ENCODE measurements around the gene ANKRD34B. TPM values are rescaled to one million over a fixed set of nuclear protein-coding genes. Genes with fewer than 3 reads are reported as not detected.

ANKRD34B gene
- total RNA-seq, 1 experiment from 2014 or later: 1.6 TPM

GRCh38 chr5:80569961-80570786, at the start of gene ANKRD34B (continued):
- TF ChIP-seq ZNF138 (CRISPR knock-in tag; conservative IDR thresholded peaks at IDR 0.05): peak; percentile 90
- no peak for TF ChIP-seq RORB (CRISPR knock-in tag; IDR thresholded peaks at IDR 0.05)
- TF ChIP-seq FOXP4 (CRISPR knock-in tag; IDR thresholded peaks at IDR 0.05): peak; percentile 95
- no peak for TF ChIP-seq ZMAT4 (CRISPR knock-in tag; IDR thresholded peaks at IDR 0.05)
- no peak for TF ChIP-seq IRF2 (CRISPR knock-in tag; IDR thresholded peaks at IDR 0.05; ENCODE audit: borderline replicate concordance, low read depth)
- peak; percentile 71; the same call in 1 of the 2 replicates for TF ChIP-seq FOXK1 (CRISPR knock-in tag; IDR thresholded peaks at IDR 0.05)
- 0 out of 2 replicates have a peak, but pooled peaks have one; percentile 74 for TF ChIP-seq IRF1 (CRISPR knock-in tag; IDR thresholded peaks at IDR 0.05)
- TF ChIP-seq E2F1 (CRISPR knock-in tag; IDR thresholded peaks at IDR 0.05): 0 out of 2 replicates have a peak, but pooled peaks have one; percentile 41
- TF ChIP-seq JAZF1 (CRISPR knock-in tag; IDR thresholded peaks at IDR 0.05): no peak
- TF ChIP-seq PREB (CRISPR knock-in tag; IDR thresholded peaks at IDR 0.05; ENCODE audit: borderline replicate concordance): no peak
- TF ChIP-seq USF2 (CRISPR knock-in tag; IDR thresholded peaks at IDR 0.05): no peak
- TF ChIP-seq AR (CRISPR knock-in tag; IDR thresholded peaks at IDR 0.05): no peak

GRCh38 chr5:80619086-80619485, 49.0 kb upstream of the ANKRD34B start:
- ATAC-seq: no peak
- H3K4me3 Mint-ChIP-seq: no peak overlapping the region
- TF ChIP-seq SMAD3 (CRISPR knock-in tag; IDR thresholded peaks at IDR 0.05; ENCODE audit: borderline replicate concordance) (no peak), NR1H2 (CRISPR knock-in tag; IDR thresholded peaks at IDR 0.05) (no peak), PRRX2 (CRISPR knock-in tag; IDR thresholded peaks at IDR 0.05) (no peak), NFATC4 (CRISPR knock-in tag; IDR thresholded peaks at IDR 0.05) (no peak), ZNF317 (CRISPR knock-in tag; IDR thresholded peaks at IDR 0.05; ENCODE audit: borderline replicate concordance, low read depth) (no peak), JUN (CRISPR knock-in tag; IDR thresholded peaks at IDR 0.05) (no peak), KAT7 (CRISPR knock-in tag; IDR thresholded peaks at IDR 0.05; ENCODE audit: borderline replicate concordance) (no peak), FOXP1 (CRISPR knock-in tag; IDR thresholded peaks at IDR 0.05; ENCODE audit: borderline replicate concordance) (no peak)
- no peak for DNase-seq (ENCODE audit: low spot score)
- no peaks in the 10 kb centered on the region for H3K4me1 Mint-ChIP-seq
- no peak overlapping the region for H3K27ac Mint-ChIP-seq
- H3K36me3 Mint-ChIP-seq: no peaks in the 10 kb centered on the region
- no peaks in the 10 kb centered on the region for H3K27me3 Mint-ChIP-seq (ENCODE audit: low read depth)
- POLR2A ChIA-PET: no interaction called here
- no peaks in the 10 kb centered on the region for H3K9me3 Mint-ChIP-seq
- CTCF ChIA-PET: no interaction called here

All from WTC11 (cell line).